ENCODE measurements around the gene ATP1A3.

The ATP1A3 gene

GRCh38 chr19:41984961-41985360, 9.1 kb downstream of the ATP1A3 start:
- no peak for DNase-seq

DNA sequence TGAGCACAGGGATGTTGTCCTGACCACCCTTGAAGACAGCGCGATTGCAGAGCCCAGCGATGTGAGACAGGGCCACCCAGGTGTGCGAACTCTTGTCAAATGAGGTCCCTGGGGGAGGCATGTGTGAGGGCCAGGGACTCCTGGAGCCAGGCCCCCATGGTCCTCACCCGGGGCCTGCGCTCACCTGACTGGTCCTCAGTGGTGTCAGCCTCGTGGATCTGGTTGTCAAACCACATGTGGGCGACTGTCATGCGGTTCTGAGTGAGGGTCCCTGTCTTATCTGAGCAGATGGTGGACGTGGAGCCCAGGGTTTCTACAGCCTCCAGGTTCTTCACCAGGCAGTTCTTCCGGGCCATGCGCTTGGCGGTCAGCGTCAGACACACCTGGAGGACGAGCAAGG, 12.3 kb downstream of the ATP1A3 start:
- DNase-seq = no peak

DNA sequence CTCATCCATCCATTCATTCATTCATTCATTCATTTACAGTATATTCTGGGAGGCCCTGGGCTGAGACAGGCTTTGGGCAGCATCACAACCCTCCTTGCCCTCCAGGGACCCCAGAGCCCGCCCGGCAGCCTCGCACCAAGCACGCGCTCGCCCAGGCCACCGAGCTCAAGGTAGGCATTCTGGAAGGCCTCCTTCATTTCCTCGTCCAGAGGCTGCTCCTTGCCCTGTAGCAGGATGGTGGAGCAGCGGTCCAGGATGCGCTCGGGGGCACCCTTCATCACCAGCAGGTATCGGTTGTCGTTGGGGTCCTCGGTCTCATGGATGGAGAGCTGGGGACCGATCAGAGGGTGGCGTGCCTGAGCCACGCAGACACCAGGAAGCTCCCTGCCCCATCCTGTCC, 15.6 kb downstream of the ATP1A3 start:
- DNase-seq = no peak

GRCh38 chr19:41977916-41978315, 16.1 kb downstream of the ATP1A3 start:
- no peak for DNase-seq

- DNase-seq = no peak
Measured at GRCh38 chr19:41974652-41975051, 19.4 kb downstream of the ATP1A3 start.

DNA sequence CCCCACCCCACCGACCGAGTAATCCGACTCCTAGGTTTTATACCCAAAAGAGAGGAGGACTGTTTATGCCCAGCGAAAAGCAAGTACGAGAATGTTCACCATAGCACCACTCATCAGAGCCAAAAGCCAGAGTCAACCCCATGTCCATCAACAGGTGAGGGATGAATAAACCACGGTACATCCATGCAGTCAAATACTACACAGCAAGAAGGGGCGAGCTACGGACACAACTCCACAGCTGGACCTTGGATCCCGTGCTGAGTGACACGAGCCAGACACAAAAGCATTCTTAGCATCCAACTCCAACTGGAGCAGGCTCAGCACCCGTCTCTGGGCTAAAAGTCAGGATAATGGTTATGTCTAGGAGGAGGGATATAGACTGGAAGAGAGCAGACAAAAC, 22.7 kb downstream of the ATP1A3 start:
- DNase-seq = no peak

- DNase-seq = no peak
Measured at GRCh38 chr19:41969772-41970458, 24.1 kb downstream of the ATP1A3 start.

DNA sequence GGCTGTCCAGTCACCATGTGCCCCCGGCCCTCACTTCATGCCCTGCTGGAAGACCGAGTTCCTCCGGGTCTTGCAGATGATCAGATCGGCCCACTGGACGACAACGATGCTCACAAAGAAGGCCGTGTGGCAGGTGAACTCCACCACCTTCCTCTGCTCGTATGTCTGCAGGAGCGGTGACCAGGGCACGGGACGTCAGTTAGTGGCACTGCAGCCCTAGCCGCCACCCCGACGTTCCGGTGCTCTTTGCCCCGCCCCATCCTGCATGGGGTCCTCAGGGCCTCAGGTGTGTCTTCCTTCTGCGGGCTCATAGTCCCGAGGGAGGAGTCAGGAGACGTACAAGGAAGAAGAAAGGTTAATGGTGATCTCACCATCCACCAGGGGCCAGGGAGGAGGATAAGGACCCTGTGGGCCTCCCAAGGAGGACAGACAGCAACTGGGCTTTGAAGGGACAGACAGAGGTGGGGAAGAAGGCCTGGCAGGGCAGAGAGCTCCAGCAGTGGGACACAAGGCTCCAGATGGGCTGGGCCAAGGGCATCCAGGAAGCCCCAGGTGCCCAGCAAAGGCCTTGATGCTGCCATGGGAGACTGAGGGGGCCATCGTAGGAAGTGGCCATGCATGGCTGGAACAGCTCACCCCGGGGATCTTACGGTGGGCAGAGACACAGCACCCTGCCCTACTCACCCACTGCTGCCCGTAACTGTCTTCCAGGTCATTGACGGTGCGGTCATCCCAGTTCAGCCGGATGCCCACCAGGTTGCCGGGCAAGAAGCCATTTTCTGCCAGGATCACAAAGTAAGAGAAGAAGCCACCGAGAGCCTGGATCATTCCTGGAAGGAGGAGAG, 25.1 kb downstream of the ATP1A3 start:
- no peak for DNase-seq

- DNase-seq = no peak
Measured at GRCh38 chr19:41967054-41967783, 26.8 kb downstream of the ATP1A3 start.

GRCh38 chr19:41965106-41965505, 28.9 kb downstream of the ATP1A3 start:
- DNase-seq = no peak

- no peak for DNase-seq
Measured at GRCh38 chr19:41960973-41961372, 33.1 kb downstream of the ATP1A3 start.

DNA sequence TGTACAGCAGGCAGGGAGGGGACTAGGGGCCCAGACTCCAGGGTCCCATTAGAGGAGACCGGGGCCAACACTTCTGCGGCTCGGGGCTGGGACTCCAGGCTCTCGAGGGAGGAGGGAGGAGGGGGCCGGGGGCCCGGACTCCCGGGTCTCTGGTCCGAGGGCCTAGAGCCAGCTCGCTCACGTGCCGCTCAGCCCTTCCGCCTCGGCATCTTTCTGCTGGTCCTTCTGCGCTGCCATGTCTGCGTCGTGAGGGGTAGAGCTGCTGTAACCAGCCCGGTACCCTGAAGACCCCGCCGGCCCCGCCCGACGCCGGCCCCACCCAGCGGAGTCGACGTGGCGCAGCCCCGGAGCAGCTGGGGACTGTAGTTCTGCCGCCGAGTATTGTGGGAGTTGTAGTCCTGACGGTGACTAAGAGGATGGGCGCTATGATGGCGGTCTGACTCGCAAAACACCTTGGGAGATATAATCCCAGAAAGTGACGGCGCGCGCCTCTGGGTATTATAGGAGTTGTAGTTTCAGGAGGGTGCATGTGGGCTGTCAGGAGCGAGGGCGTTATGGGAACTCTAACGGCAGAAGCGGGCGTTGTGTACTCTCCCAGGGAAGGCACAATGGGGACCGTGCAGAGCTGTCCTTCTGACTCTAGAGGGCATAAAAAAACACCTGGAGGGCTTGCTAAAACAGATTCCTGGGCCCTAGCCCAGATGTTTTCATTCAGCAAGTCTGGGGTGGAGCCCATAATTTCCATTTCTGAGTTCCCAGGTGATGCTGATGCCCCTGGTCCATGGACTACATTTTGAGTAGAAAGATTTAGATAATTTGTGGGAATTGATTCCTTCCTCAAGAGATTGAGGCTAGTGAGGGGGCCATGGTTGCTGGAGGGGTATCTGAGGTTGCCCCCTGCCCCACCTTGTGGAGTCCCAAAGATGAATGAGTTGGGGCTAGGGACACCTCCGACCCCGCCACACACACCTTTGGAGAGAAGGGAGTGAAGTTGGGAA, 34.7 kb downstream of the ATP1A3 start, which contains the start of gene RABAC1:
Gene RABAC1 (minus strand): TSS at position 266 of the 998 bp plus-strand sequence. CDS start 29 bp downstream, at position 237.
- DNase-seq = peak; percentile 61

DNA sequence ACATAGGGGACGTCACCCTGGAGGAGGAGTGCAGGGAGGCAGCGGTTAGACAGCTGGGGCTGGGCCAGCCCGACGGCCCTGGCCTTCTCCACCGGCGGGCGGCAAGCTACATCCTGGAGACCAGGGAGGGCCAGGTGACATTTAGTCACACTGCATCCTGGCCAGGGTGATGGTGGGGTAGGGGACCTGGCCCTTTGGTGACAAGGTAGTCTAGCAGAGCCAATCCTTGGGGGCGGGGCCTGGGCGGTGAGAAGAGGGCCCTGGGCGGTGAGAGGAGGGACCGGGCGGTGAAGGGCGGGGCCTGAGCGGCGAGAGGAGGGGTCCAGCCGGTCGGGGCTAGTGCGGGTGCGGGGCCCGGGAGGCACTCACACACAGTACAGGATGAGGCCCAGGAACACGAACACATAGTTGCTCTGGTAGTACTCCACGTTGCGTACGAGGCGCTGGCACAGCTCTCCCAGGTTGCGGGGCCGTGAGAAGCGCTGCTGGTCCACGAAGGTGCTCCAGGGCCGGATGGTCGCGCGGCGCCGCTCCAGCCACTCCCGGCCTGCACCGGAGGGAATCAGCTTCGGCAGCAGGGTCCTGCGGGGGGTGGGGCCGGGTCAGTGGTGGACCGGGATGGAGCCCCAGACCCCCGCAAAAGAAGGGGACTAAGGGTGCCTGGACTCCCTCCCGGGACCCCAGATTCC, 35.5 kb downstream of the ATP1A3 start:
- DNase-seq = peak; percentile 60

DNA sequence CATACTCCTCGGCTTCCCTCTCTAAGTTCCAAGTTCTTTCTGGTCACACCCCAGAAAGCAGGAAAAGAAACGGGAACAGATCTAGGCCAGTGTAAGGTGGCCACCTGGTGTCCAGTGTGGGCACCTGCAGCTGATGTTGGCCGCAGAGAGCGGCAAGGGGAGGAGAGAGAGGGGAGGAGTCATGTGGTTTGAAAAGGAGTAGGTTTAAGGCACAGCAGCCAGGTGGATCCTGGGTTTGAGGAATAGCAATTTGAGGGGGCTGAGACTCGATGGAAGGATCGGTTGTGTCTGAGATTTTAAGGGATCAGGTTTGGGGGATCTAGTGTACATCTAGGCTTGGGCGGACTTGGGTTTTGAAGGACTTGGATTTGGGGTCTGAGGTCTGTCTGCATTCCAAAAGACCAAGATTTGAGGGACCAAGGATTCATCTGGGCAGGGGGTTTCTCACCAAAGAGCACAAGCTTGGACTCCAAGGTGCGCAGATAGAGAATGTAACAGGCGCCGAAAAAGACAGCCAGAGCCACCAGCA, 36.1 kb downstream of the ATP1A3 start:
- no peak for DNase-seq

- no peak for DNase-seq
Measured at GRCh38 chr19:41957161-41957837, 36.7 kb downstream of the ATP1A3 start.

- DNase-seq = no peak
Measured at GRCh38 chr19:41956621-41957020, 37.4 kb downstream of the ATP1A3 start.

DNA sequence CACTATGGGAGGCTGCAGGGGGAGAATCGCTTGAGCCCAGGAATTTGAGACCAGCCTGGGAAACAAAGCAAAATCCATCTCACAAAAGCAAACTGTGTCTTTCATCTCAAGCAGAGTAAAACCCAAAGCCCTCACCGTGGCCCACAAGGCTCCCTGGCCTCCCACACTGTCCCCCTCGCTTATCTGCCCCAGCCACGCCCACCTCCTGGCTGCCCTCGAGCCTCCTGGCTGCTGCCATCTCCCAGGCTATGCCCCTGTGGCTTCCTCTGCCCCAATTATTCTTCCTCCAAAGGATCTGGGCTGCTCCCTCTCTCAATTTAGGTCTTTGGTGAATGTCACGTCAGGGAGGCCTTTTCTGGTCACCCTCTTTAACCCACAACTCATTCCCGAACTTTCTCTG, 38.5 kb downstream of the ATP1A3 start:
- DNase-seq = no peak

GRCh38 chr19:41951686-41952172, 42.3 kb downstream of the ATP1A3 start:
- no peak for DNase-seq

GRCh38 chr19:41947091-41947490, 46.9 kb downstream of the ATP1A3 start:
- no peak for DNase-seq

DNA sequence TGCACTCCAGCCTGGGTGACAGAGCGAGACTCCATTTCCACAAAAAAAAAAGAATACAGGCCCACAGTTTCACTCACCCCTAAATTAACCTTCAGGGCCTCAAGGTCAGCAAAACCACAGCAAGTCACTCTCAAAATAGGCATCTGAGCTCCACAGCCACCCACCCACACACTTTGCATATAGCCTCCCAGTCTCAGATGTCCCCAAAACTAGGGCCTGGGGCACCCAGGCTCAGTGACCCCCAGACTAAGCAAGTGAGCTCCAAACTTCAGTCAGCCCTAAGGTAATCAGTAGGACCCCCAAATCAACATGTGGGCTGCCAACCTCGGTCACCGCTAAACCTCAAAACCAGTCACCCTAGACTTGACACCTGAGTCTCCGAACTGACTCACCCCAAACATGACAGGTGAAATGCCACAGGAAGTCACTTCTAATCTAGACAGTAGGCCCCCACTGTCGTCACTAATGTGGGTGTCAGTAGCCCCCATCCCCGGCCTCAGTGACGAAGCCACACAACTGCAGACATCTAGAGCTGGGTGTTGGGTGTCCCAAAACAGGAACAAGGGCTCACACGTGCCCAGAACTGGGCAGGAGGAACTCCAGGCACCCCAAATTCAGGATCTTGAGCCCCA, 48.8 kb downstream of the ATP1A3 start:
- no peak for DNase-seq

All from activated gamma-delta T cell (primary cell).